Dermis microvascular lymphatic vessel endothelial cell (primary cell): Measurements from ENCODE around the gene NFIA. TPM values are rescaled to one million over a fixed set of nuclear protein-coding genes. Genes with fewer than 3 reads are reported as not detected.
"Not testable (repeated sequence)": the region's sequence is repeated elsewhere in the genome, so short reads cannot be mapped to it uniquely, and the experiment has no call there.

Experiments
- DNase-seq, 2 donors: peaks; one replicate each; pipeline versions ENCODE4 v3.0.0 to v3.0.0-alpha.2; 2010; ENCODE audit warnings: low read depth in 2 of 2
- total RNA-seq: library from RNA; depleted of rRNA; stranded (reverse); fragments of >200 nt; gene quantifications from 2 replicates; pipeline ENCODE4 v1.2.1, GENCODE V29; 2014

Gene NFIA
- total RNA-seq, 1 donor from 2014 or later = 9.6 TPM

DNA sequence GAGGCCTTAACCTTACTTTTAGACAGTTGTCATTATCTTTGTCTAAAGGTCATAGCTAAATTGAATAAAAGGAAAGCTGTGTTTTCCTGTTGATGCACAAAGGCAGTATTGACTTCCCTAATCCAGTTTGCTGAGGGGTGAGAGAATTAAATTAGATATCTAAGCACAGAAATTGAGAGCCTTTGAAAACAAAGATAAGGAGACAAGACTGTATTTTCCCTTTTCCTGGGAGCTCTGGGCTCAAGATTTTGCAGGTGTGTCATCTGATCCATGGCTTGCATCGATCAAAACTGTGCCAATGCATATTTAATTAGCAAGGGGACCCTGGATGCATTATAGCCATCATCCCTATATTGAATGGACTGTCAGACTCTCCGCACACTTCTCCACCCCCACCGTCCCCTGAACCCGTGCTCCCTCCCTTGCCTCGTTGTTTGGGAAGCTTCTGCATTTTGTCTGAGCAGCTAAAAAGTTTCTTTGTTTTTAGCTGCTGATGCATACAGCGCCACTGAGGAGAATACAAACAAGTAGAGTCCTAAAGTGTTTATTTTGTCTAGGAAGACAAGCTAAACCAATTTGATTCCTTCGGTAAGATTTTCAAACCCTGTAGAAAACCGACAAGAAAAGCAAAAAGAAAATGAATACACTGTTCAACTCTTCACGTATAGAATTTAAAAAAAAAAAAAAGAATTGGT is 186.3 kb downstream of the NFIA start:
- no peak for DNase-seq

GRCh38 chr1:61269602-61270001 is 187.2 kb downstream of the NFIA start:
- DNase-seq = no peak

DNA sequence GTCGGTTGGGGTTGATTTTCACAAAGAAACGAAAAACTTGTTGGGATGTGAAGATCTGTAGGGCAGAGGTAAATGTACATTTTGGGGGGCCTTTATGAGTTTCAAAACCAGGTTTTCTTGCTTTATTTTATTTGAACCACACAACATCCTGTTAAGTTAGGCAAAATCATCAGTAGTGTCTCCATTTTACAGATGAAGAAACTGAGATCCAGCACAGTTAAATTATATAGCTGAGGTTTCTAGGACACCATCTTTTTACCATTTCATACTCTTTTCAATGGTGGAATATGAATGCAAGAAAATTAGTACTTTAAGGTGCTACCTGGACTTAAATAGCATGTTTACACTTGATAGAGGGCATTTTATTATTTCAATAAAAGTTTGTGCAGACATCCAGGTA is 187.7 kb downstream of the NFIA start:
- DNase-seq = no peak

- DNase-seq = peak in 1 of 2 donors; percentile 28
Measured at GRCh38 chr1:61270761-61271411, 188.5 kb downstream of the NFIA start.

GRCh38 chr1:61271412-61271789 is 189.0 kb downstream of the NFIA start:
- no peak for DNase-seq

- no peak for DNase-seq
Measured at GRCh38 chr1:61273167-61273705, 190.9 kb downstream of the NFIA start.

GRCh38 chr1:61273861-61274260 is 191.5 kb downstream of the NFIA start:
- no peak for DNase-seq

GRCh38 chr1:61274939-61275338 is 192.6 kb downstream of the NFIA start:
- no peak for DNase-seq

- DNase-seq = no peak
Measured at GRCh38 chr1:61276246-61276645, 193.9 kb downstream of the NFIA start.

GRCh38 chr1:61277121-61277690 is 194.8 kb downstream of the NFIA start:
- DNase-seq = no peak

- DNase-seq = not testable (repeated sequence)
Measured at GRCh38 chr1:61278503-61278902, 196.1 kb downstream of the NFIA start.

DNA sequence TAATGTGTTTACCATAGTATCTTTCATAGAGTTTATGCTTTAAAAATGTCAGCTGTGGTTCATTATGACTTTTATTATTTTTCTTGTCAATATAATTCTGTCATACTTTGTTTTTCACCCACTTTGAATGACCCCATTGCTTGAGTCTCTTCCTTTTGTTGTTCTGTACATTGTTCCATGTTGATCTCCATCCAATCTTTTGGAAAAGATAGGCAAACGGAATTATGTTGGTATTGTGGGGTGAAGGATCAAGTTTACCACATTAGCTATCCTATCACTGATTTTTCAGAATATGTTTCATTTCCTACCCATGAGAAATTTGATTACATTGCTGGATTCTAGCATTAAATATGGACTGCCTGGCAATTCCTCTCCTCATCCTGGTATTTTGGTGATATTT is 196.6 kb downstream of the NFIA start:
- DNase-seq = peak; percentile 59 to 72

- DNase-seq = no peak
Measured at GRCh38 chr1:61279570-61279969, 197.2 kb downstream of the NFIA start.

DNA sequence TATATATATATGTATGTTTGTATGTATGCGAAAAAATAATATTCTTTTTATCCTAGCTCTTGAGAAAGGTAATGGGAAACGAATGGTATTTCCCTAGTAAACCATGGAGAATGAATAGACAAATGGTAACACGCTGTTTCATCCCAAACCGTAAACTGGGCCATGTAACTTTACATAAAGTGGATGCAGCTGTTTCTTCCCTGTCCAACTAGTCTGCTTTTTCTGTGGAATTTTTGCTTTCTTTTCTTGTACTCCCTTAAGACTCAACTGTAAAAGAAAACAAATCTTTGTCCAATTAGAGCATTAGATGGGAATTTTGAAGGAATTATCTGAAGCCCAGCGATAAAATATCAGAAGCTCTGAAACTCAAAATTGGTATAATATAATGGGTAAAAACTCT is 198.1 kb downstream of the NFIA start:
- no peak for DNase-seq

- no peak for DNase-seq
Measured at GRCh38 chr1:61282387-61282786, 200.0 kb downstream of the NFIA start.

GRCh38 chr1:61284248-61284854 is 202.0 kb downstream of the NFIA start:
- peak in 1 of 2 donors; percentile 18 for DNase-seq

- no peak for DNase-seq
Measured at GRCh38 chr1:61284936-61285335, 202.6 kb downstream of the NFIA start.

DNA sequence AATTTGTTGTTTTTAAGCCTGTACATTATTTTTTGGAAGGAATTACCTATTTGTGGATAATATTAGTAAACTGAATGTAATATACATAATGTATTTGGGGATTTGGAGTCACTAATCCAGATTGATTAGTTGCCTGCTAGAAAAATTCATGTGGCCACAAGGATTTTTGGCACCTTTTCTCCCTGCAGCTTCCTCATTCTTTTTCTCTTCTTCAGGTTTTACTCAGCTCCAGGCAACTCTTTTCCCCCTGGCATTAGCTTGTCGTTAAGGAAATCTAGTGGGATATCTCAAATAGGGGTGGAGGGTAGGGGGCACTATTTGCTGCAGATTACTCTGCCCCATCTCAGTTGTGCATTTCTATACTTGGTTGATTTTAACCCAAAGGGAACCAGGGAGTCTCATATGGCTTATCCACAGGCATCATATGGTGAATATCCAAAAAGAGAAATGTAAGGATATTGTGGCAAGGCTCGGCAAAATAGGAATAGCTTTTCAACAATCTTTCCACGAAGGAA is 203.1 kb downstream of the NFIA start:
- no peak for DNase-seq

DNA sequence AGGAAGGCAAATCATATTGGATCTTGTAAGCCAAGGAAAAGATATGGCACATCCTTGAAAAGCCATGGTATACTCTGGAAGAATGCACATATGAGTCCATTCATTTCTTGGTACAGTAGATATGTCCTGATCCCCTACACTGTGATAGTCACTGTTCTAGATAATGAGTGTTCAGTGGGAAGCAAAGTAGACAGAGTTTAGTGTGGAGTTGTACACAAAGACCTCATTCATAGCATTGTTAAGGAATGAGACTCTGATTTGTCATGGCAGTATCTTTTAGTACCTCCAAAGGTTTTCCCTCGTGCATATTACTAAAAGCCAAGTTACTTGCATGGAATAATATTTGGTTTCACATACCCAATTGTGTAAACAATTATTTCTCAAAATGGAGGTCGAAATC is 204.7 kb downstream of the NFIA start:
- DNase-seq = peak in 1 of 2 donors; percentile 32

GRCh38 chr1:61287734-61288133 is 205.4 kb downstream of the NFIA start:
- DNase-seq = peak in 1 of 2 donors; percentile 91

DNA sequence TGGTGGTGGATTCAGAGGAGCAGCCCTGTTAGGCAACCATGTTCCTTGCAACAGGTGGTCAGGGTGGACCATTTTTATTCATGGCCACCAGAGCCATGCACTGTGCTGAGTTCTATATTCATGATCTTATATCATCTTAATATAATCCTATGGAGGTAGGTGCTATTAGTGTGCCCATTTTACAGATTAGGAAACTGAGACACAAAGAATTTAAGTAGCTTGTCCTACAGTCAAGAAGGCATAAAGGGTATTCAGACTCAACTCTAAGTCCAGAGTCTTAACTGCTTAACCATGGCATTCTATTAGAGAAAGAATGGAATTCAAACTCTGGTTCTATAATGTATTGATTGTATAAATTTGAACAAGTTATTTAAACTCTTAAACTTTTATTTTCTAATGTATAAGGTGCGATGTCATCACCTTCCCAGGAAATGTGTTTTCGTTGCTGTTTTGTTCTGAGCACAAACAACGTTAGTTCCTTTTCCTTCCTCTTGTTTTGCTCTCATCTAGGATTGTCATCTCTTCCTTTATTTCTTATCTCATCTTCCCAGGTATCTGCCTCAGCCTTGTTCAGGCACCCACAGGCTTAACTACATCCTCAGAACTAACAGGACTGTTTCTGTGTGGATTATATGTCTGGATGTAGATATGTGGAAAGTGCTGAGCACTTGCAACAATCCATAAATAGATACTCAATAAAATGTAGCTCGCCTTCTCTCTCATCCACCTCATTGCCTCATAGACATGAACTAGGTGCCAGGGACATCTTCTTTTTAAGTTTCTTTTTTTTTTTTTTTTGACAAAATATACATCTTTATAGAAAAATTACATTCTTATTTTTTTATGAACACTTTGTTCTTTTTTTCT is 207.1 kb downstream of the NFIA start:
- DNase-seq = peak in 1 of 2 donors; percentile 84
